COLO668 (cell line): ENCODE data around the gene HHAT.
A peak's percentile ranks its signal among the peaks of the same experiment; 100 is the strongest.

ENCODE experiments used
- DNase-seq: peaks from one replicate; lab custom pipeline; 2025; ENCODE audit not compliant: unreplicated experiment; lab: John Stamatoyannopoulos, UW

The HHAT gene

GRCh38 chr1:210702506-210702905 lies 373.8 kb downstream of the HHAT start:
- DNase-seq: no peak

DNA sequence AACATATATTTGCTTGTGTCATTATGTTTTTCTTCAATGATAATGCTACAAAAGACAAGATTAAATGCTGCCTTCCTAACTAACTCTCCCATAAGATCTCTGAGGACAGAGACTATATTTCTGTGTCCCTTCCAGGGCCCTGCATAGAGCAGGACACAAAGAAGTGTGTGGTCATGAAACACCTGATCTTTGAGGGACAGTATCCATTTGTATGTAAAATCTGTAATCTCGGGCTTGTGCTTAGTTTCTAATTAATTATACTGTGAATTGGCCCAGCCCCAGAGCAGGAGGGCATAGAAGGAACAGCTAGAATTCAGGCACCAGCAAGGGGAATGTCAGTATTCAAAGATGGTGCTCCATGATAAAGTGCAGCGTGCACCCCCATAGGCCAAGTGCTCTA lies 374.9 kb downstream of the HHAT start:
- no peak for DNase-seq

GRCh38 chr1:210705086-210705485 lies 376.4 kb downstream of the HHAT start:
- no peak for DNase-seq

DNA sequence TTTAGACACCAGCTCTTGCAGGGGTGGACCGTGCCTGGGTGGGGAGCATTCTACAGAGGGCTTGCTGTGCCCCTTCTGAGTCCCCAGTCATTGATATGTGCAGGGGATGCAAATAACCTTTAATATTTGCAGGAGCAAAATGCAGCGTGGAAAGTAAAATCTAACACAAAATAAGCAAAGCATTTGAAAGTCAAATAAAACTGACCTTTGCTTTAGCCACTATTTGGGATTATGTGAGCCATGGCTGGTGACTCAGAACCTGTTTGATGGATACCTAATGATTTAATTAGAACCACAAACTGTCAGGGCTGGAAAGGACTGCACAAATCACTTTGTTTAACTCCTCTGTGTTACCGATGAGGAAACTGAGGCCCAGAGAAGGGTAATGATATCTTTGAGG lies 377.5 kb downstream of the HHAT start:
- DNase-seq: no peak

GRCh38 chr1:210707300-210708240 lies 378.9 kb downstream of the HHAT start:
- no peak for DNase-seq

DNA sequence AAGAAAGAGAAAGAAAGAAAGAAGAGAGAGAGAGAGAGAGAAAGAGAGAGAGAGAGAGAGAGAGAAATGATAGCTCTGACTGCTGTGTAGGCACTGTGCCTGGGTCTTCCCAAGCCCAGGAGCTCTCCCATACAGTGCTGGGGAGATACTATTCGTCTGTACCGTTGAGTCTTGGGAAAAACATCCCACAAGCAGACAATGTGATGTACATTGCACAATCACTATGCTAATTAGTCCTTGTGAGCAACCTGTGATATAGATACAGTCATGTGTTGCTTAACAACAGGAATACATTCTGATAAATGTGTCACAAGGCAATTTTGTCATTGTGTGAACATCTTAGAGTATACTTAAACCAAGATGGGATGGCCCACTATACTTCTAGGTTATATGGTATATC lies 381.0 kb downstream of the HHAT start:
- DNase-seq: no peak

- DNase-seq: peak; percentile 24
These were observed 383.3 kb downstream of the HHAT start for GRCh38 chr1:210711825-210712612.

- DNase-seq: no peak
These were observed 386.4 kb downstream of the HHAT start for GRCh38 chr1:210715072-210715471.

DNA sequence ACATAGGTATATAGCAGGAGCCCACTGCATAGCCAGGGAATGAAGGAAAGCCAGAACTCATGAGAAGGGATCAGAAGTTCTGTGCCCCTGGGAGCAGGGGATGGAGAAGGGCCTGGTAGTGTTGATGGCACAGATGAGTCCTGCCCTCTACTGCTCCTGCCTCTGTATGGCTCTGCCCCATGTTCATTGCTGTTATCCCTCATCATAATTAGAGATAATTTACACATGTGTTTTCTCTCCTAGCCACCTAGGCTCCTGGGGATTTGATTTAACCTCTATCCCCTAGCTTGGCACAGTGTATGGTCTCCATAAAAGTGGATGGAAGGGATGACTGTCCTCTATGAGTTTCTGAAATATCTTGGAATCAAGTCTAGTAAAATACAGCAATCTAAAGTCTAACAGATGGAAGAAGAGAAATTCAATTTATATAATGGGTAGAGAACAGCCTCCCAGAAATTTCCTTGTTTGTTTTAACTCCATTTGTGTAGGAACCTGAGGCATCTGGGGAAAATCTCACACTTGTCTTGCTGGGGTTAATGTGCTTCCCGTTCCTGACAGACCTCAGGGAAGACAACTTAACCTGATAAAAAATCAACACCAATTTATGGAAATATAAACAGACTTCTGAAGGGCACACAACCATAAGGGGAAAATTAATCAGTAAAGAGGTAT lies 393.8 kb downstream of the HHAT start:
- DNase-seq: no peak

DNA sequence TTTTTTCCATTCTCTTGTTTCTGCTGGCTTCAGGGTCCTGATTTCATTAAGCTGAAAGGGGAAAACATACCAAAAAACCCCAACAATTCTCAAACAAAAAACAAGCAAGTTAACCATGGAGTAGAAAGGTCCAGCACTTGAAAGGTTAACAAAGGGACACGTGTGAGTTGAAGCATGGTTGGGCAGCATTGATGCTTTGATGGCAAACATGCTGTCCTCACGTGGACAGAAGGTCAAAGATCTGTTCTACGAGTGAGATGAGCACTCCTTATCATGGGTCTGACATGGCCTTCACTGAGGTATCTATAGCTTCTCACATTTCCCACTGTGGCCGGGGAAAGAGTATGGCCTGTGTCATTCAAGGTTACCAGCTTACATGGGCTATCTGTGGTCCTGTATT lies 394.9 kb downstream of the HHAT start:
- no peak for DNase-seq

DNA sequence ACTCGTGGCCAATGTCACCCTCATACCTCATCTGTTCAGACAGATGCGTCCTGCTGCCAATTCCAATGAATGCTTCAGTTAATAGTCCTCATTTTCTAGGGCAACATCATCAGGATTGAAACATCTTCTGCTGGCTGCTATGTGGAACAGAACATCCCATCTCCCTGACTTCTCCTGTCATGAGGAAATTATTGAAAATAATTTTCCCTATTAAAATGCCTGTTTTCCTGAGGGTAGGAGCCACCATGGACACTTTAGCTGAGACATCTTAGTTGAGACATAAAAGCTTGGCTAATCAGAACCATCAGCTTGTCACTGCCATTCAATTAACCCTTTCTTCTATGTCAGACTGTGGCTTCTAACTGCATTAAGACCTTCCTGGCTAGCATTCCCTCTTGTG lies 396.1 kb downstream of the HHAT start:
- no peak for DNase-seq
